H1 (cell line): ENCODE results near the gene SLC7A8. TPM values are rescaled to one million over a fixed set of nuclear protein-coding genes. Genes with fewer than 3 reads are reported as not detected.

Experiments
- BACH1 ChIP-seq: IDR thresholded peaks from 2 replicates; pipeline ENCODE4 v1.6.1; 2012; ENCODE audit warnings: low read length, improper control_type of control experiment
- HDAC6 ChIP-seq: IDR thresholded peaks from one replicate; pipeline ENCODE4 v1.7.1; 2012; ENCODE audit warnings: low read depth, mild to moderate bottlenecking, inconsistent platforms, low read length, moderate library complexity
- JUND ChIP-seq: IDR thresholded peaks from 2 replicates; pipeline ENCODE4 v1.6.1; 2011; ENCODE audit warnings: mild to moderate bottlenecking, improper control_type of control experiment, low read length
- TEAD4 ChIP-seq: IDR thresholded peaks from 2 replicates; pipeline ENCODE4 v1.6.1; 2012; ENCODE audit warnings: low read depth, low read length, inconsistent platforms, mixed read lengths
- polyA plus RNA-seq, 7 experiments: library from polyadenylated mRNA; depleted of rRNA in 3 of 7; stranded (reverse) in 5 of 7; unstranded in 2 of 7; fragments of >200 nt in 5 of 7; fragments of 200-250 nt in 2 of 7; gene quantifications; 1 replicate in 5 of 7; 2 replicates in 1 of 7; 4 replicates in 1 of 7; pipeline versions ENCODE4 v1.2.1 to v1.2.3, GENCODE V29; 2011 to 2013; ENCODE audit warnings: missing spikeins in 2 of 7, mixed read lengths in 2 of 7
- total RNA-seq: library from RNA; stranded (reverse); fragmentation: NEBNext Ultra II Directional; extraction: Animal tissue kit (Norgen Biotek cat#: 25700); gene quantifications from 2 replicates; pipeline ENCODE4 v1.2.1, GENCODE V29; 2021

The SLC7A8 gene
- total and polyA plus RNA-seq, 2 of the 8 experiments (the other 6 are each of a cell fraction or from before 2014, with no cell fraction given): 182 to 204 TPM

DNA sequence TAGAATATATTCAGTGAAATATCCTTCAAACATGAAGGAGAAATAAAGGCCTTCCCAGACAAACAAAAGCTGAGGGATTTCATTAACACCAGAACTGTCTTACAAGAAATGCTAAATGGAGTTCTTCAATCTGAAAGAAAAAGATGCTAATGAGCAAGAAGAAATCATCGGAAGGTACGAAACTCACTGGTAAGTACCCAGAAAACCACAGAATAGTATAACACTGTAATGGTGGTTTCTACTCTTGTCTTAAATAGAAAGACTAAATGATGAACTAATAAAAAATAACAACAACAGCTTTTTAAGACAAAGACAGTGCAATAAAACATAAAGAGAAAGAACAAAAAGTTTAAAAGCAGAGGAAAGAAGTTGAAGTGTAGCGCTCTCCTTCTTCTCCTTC, 35.6 kb upstream of the SLC7A8 start (continued):
- TF ChIP-seq TEAD4 (no peak), HDAC6 (no peak), JUND (no peak), BACH1 (no peak)
